PC-9 (cell line): Measurements from ENCODE around the gene ZNF396.

Experiments
- CTCF ChIP-seq: fragments of 200-600 bp; sonication (generic); conservative IDR thresholded peaks from 2 replicates; pipeline ENCODE4 v1.6.1; 2017; ENCODE audit warnings: mixed run types, antibody characterized with exemption, mild to moderate bottlenecking, moderate library complexity
- EZH2 ChIP-seq: fragments of 200-600 bp; sonication (generic); IDR thresholded peaks from 2 replicates; pipeline ENCODE4 v1.8.0; 2017; ENCODE audit warnings: antibody characterized with exemption, low read depth

- TF ChIP-seq EZH2 (no peak), CTCF (no peak)
Observed at GRCh38 chr18:35397976-35398375, 20.8 kb upstream of the ZNF396 start.
